Measurements from ENCODE around the gene NKAIN2. TPM values are rescaled to one million over a fixed set of nuclear protein-coding genes. Genes with fewer than 3 reads are reported as not detected.
"Not testable (repeated sequence)": the region's sequence is repeated elsewhere in the genome, so short reads cannot be mapped to it uniquely, and the experiment has no call there.

The NKAIN2 gene
- total and polyA plus RNA-seq, 2 experiments from 2014 or later = 0.22 TPM; not detected in 1

- DNase-seq (ENCODE audit: low read depth in 1 of 2, low spot score in 1 of 2) = no peak
These were observed 105.1 kb downstream of the NKAIN2 start for GRCh38 chr6:123908797-123909196.

GRCh38 chr6:123909989-123910388 is 106.3 kb downstream of the NKAIN2 start:
- Histone ChIP-seq H3K36me3 (no peaks in the 10 kb centered on the region), H3K27me3 (peaks cover 20% of the 10 kb centered on the region), H3K4me3 (no peak overlapping the region), H3K27ac (no peak overlapping the region), H3K9me3 (ENCODE audit: low read depth) (no peaks in the 10 kb centered on the region), H3K4me1 (ENCODE audit: low read depth) (no peaks in the 10 kb centered on the region)
- no peak for TF ChIP-seq CTCF (IDR thresholded peaks at IDR 0.05; ENCODE audit: low read depth, low read length)
- DNase-seq (ENCODE audit: low read depth in 1 of 2, low spot score in 1 of 2) = no peak

More at GRCh38 chr6:123908797-123909196, 105.1 kb downstream of the NKAIN2 start:
- no peaks in the 10 kb centered on the region for H3K36me3 ChIP-seq
- H3K4me1 ChIP-seq (ENCODE audit: low read depth) = no peaks in the 10 kb centered on the region
- no peak overlapping the region for H3K27ac ChIP-seq
- no peak for TF ChIP-seq CTCF (IDR thresholded peaks at IDR 0.05; ENCODE audit: low read depth, low read length)
- H3K9me3 ChIP-seq (ENCODE audit: low read depth) = no peaks in the 10 kb centered on the region
- H3K27me3 ChIP-seq = peaks cover 12% of the 10 kb centered on the region
- H3K4me3 ChIP-seq = no peak overlapping the region

- H3K27ac ChIP-seq = no peak overlapping the region
- no peak for TF ChIP-seq CTCF (IDR thresholded peaks at IDR 0.05; ENCODE audit: low read depth, low read length)
- DNase-seq (ENCODE audit: low read depth in 1 of 2, low spot score in 1 of 2) = no peak
- peaks cover 29% of the 10 kb centered on the region for H3K27me3 ChIP-seq
- H3K4me1 ChIP-seq (ENCODE audit: low read depth) = no peaks in the 10 kb centered on the region
- H3K4me3 ChIP-seq = no peak overlapping the region
- no peaks in the 10 kb centered on the region for H3K9me3 ChIP-seq (ENCODE audit: low read depth)
- no peaks in the 10 kb centered on the region for H3K36me3 ChIP-seq
These were observed 110.2 kb downstream of the NKAIN2 start for GRCh38 chr6:123913863-123914262.

- not testable (repeated sequence) for H3K4me3 ChIP-seq; H3K36me3 ChIP-seq; H3K9me3 ChIP-seq (ENCODE audit: low read depth); H3K27ac ChIP-seq; DNase-seq (ENCODE audit: low read depth in 1 of 2, low spot score in 1 of 2); H3K4me1 ChIP-seq (ENCODE audit: low read depth)
- peaks cover 31% of the 10 kb centered on the region for H3K27me3 ChIP-seq
These were observed 119.7 kb downstream of the NKAIN2 start for GRCh38 chr6:123923379-123923778.

- peaks cover 32% of the 10 kb centered on the region for H3K27me3 ChIP-seq
- H3K4me3 ChIP-seq = no peak overlapping the region
- no peaks in the 10 kb centered on the region for H3K9me3 ChIP-seq (ENCODE audit: low read depth)
- H3K27ac ChIP-seq = no peak overlapping the region
- no peak for DNase-seq (ENCODE audit: low read depth in 1 of 2, low spot score in 1 of 2)
- H3K4me1 ChIP-seq (ENCODE audit: low read depth) = no peaks in the 10 kb centered on the region
- H3K36me3 ChIP-seq = no peaks in the 10 kb centered on the region
- TF ChIP-seq CTCF (IDR thresholded peaks at IDR 0.05; ENCODE audit: low read depth, low read length) = no peak
These were observed 121.7 kb downstream of the NKAIN2 start for GRCh38 chr6:123925350-123925749.

- Histone ChIP-seq H3K36me3 (no peaks in the 10 kb centered on the region), H3K4me3 (no peak overlapping the region), H3K27me3 (peaks cover 32% of the 10 kb centered on the region), H3K27ac (no peak overlapping the region), H3K4me1 (ENCODE audit: low read depth) (no peaks in the 10 kb centered on the region), H3K9me3 (ENCODE audit: low read depth) (no peaks in the 10 kb centered on the region)
- DNase-seq (ENCODE audit: low read depth in 1 of 2, low spot score in 1 of 2) = no peak
- TF ChIP-seq CTCF (IDR thresholded peaks at IDR 0.05; ENCODE audit: low read depth, low read length) = no peak
These were observed 122.3 kb downstream of the NKAIN2 start for GRCh38 chr6:123925842-123926399.

Measured in cardiac muscle cell (in vitro differentiated cells and primary cell).